ENCODE measurements around the gene ZCWPW1. TPM values are rescaled to one million over a fixed set of nuclear protein-coding genes. Genes with fewer than 3 reads are reported as not detected.
A peak's percentile ranks its signal among the peaks of the same experiment; 100 is the strongest.

Gene ZCWPW1
- total and polyA plus RNA-seq, 10 of the 15 experiments (the other 5 are each of a cell fraction or from before 2014, with no cell fraction given), result 1.3 to 4.4 (median 3.7) TPM

- no peak for TF ChIP-seq TCF12 (IDR thresholded peaks at IDR 0.05; ENCODE audit: low read depth, low read length)
- TF ChIP-seq, protein P1, sequence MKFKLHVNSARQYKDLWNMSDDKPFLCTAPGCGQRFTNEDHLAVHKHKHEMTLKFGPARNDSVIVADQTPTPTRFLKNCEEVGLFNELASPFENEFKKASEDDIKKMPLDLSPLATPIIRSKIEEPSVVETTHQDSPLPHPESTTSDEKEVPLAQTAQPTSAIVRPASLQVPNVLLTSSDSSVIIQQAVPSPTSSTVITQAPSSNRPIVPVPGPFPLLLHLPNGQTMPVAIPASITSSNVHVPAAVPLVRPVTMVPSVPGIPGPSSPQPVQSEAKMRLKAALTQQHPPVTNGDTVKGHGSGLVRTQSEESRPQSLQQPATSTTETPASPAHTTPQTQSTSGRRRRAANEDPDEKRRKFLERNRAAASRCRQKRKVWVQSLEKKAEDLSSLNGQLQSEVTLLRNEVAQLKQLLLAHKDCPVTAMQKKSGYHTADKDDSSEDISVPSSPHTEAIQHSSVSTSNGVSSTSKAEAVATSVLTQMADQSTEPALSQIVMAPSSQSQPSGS (IDR thresholded peaks at IDR 0.05; ENCODE audit: low read length), result no peak
- TF ChIP-seq PKNOX1 (IDR thresholded peaks at IDR 0.05), result no peak
- TF ChIP-seq E4F1 (IDR thresholded peaks at IDR 0.05; ENCODE audit: borderline replicate concordance, partially characterized antibody), result no peak
- TF ChIP-seq EZH2 (IDR thresholded peaks at IDR 0.05; ENCODE audit: borderline replicate concordance, control insufficient read depth, low read depth, low read length), result no peak
- peak; percentile 71; the same call in 1 of the 2 replicates for TF ChIP-seq MTA3 (IDR thresholded peaks at IDR 0.05; ENCODE audit: borderline replicate concordance, low read length)
- TF ChIP-seq WRNIP1 (IDR thresholded peaks at IDR 0.05; ENCODE audit: borderline replicate concordance, low read depth, low read length), result no peak
- 0 out of 2 replicates have a peak, but pooled peaks have one; percentile 44 for TF ChIP-seq PML (IDR thresholded peaks at IDR 0.05; ENCODE audit: low read length)
- no peak for TF ChIP-seq HDAC6 (IDR thresholded peaks at IDR 0.05; ENCODE audit: unreplicated experiment)
These were observed 61.3 kb downstream of the ZCWPW1 start (continued) for GRCh38 chr7:100367251-100367620.
